SK-N-SH treated with all-trans-retinoic acid at 6 μM for 48 hours (cell line): ENCODE data around the gene GYG1.

ENCODE experiments used
- BACH2 ChIP-seq: fragments of 250-450 bp; sonication (Bioruptor Pico); IDR thresholded peaks from 2 replicates; pipeline ENCODE4 v1.9.0; 2021; ENCODE audit warnings: mild to moderate bottlenecking, borderline replicate concordance
- CREB5 ChIP-seq: fragments of 250-450 bp; sonication (Bioruptor Pico); IDR thresholded peaks from 2 replicates; pipeline ENCODE4 v1.5.1; 2020; ENCODE audit warnings: low read depth, mild to moderate bottlenecking, moderate library complexity
- GLIS3 ChIP-seq: fragments of 250-450 bp; sonication (Bioruptor Pico); IDR thresholded peaks from 2 replicates; pipeline ENCODE4 v1.5.0; 2020; ENCODE audit warnings: mild to moderate bottlenecking, moderate library complexity
- OSR1 ChIP-seq: fragments of 250-450 bp; sonication (Bioruptor Pico); IDR thresholded peaks from 2 replicates; pipeline ENCODE4 v1.8.0; 2022; ENCODE audit warnings: moderate library complexity, mild to moderate bottlenecking, inconsistent platforms
- TF ChIP-seq, protein P1 (sequence below): fragments of 250-450 bp; sonication (Bioruptor Pico); IDR thresholded peaks from 2 replicates; pipeline ENCODE4 v1.8.0; 2020; ENCODE audit warnings: mild to moderate bottlenecking, moderate library complexity, borderline replicate concordance

- TF ChIP-seq CREB5 (no peak), GLIS3 (CRISPR knock-in tag) (no peak), OSR1 (CRISPR knock-in tag) (no peak), BACH2 (CRISPR knock-in tag) (no peak)
- TF ChIP-seq, protein P1, sequence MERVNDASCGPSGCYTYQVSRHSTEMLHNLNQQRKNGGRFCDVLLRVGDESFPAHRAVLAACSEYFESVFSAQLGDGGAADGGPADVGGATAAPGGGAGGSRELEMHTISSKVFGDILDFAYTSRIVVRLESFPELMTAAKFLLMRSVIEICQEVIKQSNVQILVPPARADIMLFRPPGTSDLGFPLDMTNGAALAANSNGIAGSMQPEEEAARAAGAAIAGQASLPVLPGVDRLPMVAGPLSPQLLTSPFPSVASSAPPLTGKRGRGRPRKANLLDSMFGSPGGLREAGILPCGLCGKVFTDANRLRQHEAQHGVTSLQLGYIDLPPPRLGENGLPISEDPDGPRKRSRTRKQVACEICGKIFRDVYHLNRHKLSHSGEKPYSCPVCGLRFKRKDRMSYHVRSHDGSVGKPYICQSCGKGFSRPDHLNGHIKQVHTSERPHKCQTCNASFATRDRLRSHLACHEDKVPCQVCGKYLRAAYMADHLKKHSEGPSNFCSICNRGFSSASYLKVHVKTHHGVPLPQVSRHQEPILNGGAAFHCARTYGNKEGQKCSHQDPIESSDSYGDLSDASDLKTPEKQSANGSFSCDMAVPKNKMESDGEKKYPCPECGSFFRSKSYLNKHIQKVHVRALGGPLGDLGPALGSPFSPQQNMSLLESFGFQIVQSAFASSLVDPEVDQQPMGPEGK (CRISPR knock-in tag) = no peak
These were observed 8.5 kb downstream of the GYG1 start for GRCh38 chr3:148999806-149000205.
